K562 (cell line): Measurements from ENCODE around the gene DHRS7C.

ENCODE experiments used
- EZH2 ChIP-seq: IDR thresholded peaks from 2 replicates; pipeline ENCODE4 v1.6.1; 2012; ENCODE audit warnings: low read depth, mild to moderate bottlenecking, inconsistent platforms, low read length, borderline replicate concordance
- TF ChIP-seq, protein P1 (sequence below): sonication (generic); formaldehyde crosslinking; IDR thresholded peaks from 2 replicates; pipeline ENCODE4 v1.4.0; 2020; ENCODE audit warnings: mild to moderate bottlenecking, missing genetic modification reagents

- TF ChIP-seq, protein P1, sequence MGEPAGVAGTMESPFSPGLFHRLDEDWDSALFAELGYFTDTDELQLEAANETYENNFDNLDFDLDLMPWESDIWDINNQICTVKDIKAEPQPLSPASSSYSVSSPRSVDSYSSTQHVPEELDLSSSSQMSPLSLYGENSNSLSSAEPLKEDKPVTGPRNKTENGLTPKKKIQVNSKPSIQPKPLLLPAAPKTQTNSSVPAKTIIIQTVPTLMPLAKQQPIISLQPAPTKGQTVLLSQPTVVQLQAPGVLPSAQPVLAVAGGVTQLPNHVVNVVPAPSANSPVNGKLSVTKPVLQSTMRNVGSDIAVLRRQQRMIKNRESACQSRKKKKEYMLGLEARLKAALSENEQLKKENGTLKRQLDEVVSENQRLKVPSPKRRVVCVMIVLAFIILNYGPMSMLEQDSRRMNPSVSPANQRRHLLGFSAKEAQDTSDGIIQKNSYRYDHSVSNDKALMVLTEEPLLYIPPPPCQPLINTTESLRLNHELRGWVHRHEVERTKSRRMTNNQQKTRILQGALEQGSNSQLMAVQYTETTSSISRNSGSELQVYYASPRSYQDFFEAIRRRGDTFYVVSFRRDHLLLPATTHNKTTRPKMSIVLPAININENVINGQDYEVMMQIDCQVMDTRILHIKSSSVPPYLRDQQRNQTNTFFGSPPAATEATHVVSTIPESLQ (CRISPR knock-in tag), result no peak
- TF ChIP-seq EZH2, result no peak
Measured at GRCh38 chr17:9798008-9798407, 6.6 kb upstream of the DHRS7C start.
